Measurements from ENCODE around the gene BACH2. TPM values are rescaled to one million over a fixed set of nuclear protein-coding genes. Genes with fewer than 3 reads are reported as not detected.

Gene BACH2
- polyA plus RNA-seq, 1 donor (not counting 4 experiments of a cell fraction or from before 2014, with no cell fraction given), result 0.50 TPM

- Histone ChIP-seq H3K36me3 (ENCODE audit: control insufficient read depth in 2 of 2, extremely low read depth in 1 of 2, insufficient read depth in 2 of 2, low read length in 2 of 2) (no peaks in the 10 kb centered on the region), H3K9ac (ENCODE audit: control insufficient read depth, extremely low read depth, insufficient read depth, low read length) (no peak overlapping the region), H3K4me2 (ENCODE audit: control insufficient read depth, extremely low read depth, insufficient read depth, low read depth, low read length) (no peak overlapping the region), H3K9me3 (ENCODE audit: control insufficient read depth, low read depth, low read length) (no peaks in the 10 kb centered on the region), H3K4me3 (ENCODE audit: control insufficient read depth in 2 of 3, extremely low read depth in 1 of 3, insufficient read depth in 2 of 3, low read depth in 1 of 3, low read length in 3 of 3) (no peak overlapping the region), H3K9me1 (ENCODE audit: control insufficient read depth, extremely low read depth, insufficient read depth, low read length) (no peaks in the 10 kb centered on the region), H2AFZ (ENCODE audit: control insufficient read depth, low read length) (no peak overlapping the region), H3K27ac (ENCODE audit: control insufficient read depth, insufficient read depth, low read length) (no peak overlapping the region), H4K20me1 (ENCODE audit: control insufficient read depth, extremely low read depth, insufficient read depth, low read length) (no peaks in the 10 kb centered on the region), H3K4me1 (ENCODE audit: control insufficient read depth, extremely low read depth, insufficient read depth, low read length) (no peaks in the 10 kb centered on the region), H3K79me2 (ENCODE audit: control insufficient read depth, insufficient read depth, low read length) (no peaks in the 10 kb centered on the region), H3K27me3 (ENCODE audit: control insufficient read depth, extremely low read depth, insufficient read depth, low read length) (no peaks in the 10 kb centered on the region)
- no peak for TF ChIP-seq EZH2 (IDR thresholded peaks at IDR 0.05; ENCODE audit: low read length)
- TF ChIP-seq, protein P1, sequence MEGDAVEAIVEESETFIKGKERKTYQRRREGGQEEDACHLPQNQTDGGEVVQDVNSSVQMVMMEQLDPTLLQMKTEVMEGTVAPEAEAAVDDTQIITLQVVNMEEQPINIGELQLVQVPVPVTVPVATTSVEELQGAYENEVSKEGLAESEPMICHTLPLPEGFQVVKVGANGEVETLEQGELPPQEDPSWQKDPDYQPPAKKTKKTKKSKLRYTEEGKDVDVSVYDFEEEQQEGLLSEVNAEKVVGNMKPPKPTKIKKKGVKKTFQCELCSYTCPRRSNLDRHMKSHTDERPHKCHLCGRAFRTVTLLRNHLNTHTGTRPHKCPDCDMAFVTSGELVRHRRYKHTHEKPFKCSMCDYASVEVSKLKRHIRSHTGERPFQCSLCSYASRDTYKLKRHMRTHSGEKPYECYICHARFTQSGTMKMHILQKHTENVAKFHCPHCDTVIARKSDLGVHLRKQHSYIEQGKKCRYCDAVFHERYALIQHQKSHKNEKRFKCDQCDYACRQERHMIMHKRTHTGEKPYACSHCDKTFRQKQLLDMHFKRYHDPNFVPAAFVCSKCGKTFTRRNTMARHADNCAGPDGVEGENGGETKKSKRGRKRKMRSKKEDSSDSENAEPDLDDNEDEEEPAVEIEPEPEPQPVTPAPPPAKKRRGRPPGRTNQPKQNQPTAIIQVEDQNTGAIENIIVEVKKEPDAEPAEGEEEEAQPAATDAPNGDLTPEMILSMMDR (optimal IDR thresholded peaks at IDR 0.05 in 1 of 3, IDR thresholded peaks at IDR 0.05 in 1 of 3, conservative IDR thresholded peaks at IDR 0.05 in 1 of 3; ENCODE audit: extremely low read depth in 1 of 3, insufficient read depth in 2 of 3, low read length in 3 of 3), result no peak
- no peak for DNase-seq (ENCODE audit: low read depth, low spot score)
- dilution Hi-C loops (cut with MboI; ENCODE audit: extremely low pct_ligation_motif_present, low sequenced_read_pairs), result no loop called here
- no peak for FAIRE-seq
These were observed 66.0 kb downstream of the BACH2 start for GRCh38 chr6:90230548-90231215.

- DNase-seq (ENCODE audit: low read depth, low spot score) (no peak), FAIRE-seq (no peak)
- Histone ChIP-seq H3K27ac (ENCODE audit: control insufficient read depth, insufficient read depth, low read length) (no peak overlapping the region), H3K9ac (ENCODE audit: control insufficient read depth, extremely low read depth, insufficient read depth, low read length) (no peak overlapping the region), H3K4me1 (ENCODE audit: control insufficient read depth, extremely low read depth, insufficient read depth, low read length) (no peaks in the 10 kb centered on the region), H3K9me1 (ENCODE audit: control insufficient read depth, extremely low read depth, insufficient read depth, low read length) (no peaks in the 10 kb centered on the region), H3K27me3 (ENCODE audit: control insufficient read depth, extremely low read depth, insufficient read depth, low read length) (no peaks in the 10 kb centered on the region), H2AFZ (ENCODE audit: control insufficient read depth, low read length) (no peak overlapping the region), H3K9me3 (ENCODE audit: control insufficient read depth, low read depth, low read length) (no peaks in the 10 kb centered on the region), H3K4me3 (ENCODE audit: control insufficient read depth in 2 of 3, extremely low read depth in 1 of 3, insufficient read depth in 2 of 3, low read depth in 1 of 3, low read length in 3 of 3) (no peak overlapping the region), H3K79me2 (ENCODE audit: control insufficient read depth, insufficient read depth, low read length) (no peaks in the 10 kb centered on the region), H3K36me3 (ENCODE audit: control insufficient read depth in 2 of 2, extremely low read depth in 1 of 2, insufficient read depth in 2 of 2, low read length in 2 of 2) (no peaks in the 10 kb centered on the region), H4K20me1 (ENCODE audit: control insufficient read depth, extremely low read depth, insufficient read depth, low read length) (no peaks in the 10 kb centered on the region), H3K4me2 (ENCODE audit: control insufficient read depth, extremely low read depth, insufficient read depth, low read depth, low read length) (no peak overlapping the region)
- dilution Hi-C loops (cut with MboI; ENCODE audit: extremely low pct_ligation_motif_present, low sequenced_read_pairs), result no loop called here
- TF ChIP-seq, protein P1 (optimal IDR thresholded peaks at IDR 0.05 in 1 of 3, IDR thresholded peaks at IDR 0.05 in 1 of 3, conservative IDR thresholded peaks at IDR 0.05 in 1 of 3; ENCODE audit: extremely low read depth in 1 of 3, insufficient read depth in 2 of 3, low read length in 3 of 3), result no peak
- TF ChIP-seq EZH2 (IDR thresholded peaks at IDR 0.05; ENCODE audit: low read length), result no peak
These were observed 67.2 kb downstream of the BACH2 start for GRCh38 chr6:90229331-90230010.

All from keratinocyte (primary cell).